A549 (cell line): Measurements from ENCODE around the gene OR7C1.

Experiments used
- EHMT2 ChIP-seq: fragments of 200-600 bp; sonication (generic); IDR thresholded peaks from 2 replicates; pipeline ENCODE4 v1.6.1; 2016; ENCODE audit warnings: antibody characterized with exemption, low read depth, mild to moderate bottlenecking, moderate library complexity
- NR3C1 ChIP-seq: fragments of >200 bp; sonication (Bioruptor Twin); formaldehyde crosslinking; IDR thresholded peaks from 3 replicates; pipeline ENCODE4 v1.6.1; 2017

GRCh38 chr19:14772467-14772866 lies 62.5 kb downstream of the OR7C1 start:
- no peak for TF ChIP-seq NR3C1
- TF ChIP-seq EHMT2, result no peak
